Spleen (tissue), 11 donors: Measurements from ENCODE around the gene BID. TPM values are rescaled to one million over a fixed set of nuclear protein-coding genes. Genes with fewer than 3 reads are reported as not detected.

ENCODE experiments used
- DNase-seq: peaks from one replicate; pipeline ENCODE4 v3.0.0-alpha.2; 2020
- H3K27ac ChIP-seq, 8 donors: fragments of 200-600 bp; sonication (generic) in 7 of 8; 1 replicate in 4 of 8; 2 replicates in 4 of 8; pipeline versions ENCODE4 v1.5.0 to v1.8.0; 2016 to 2021; ENCODE audit warnings: inconsistent platforms in 4 of 8, mild to moderate bottlenecking in 4 of 8, moderate library complexity in 1 of 8
- H3K27me3 ChIP-seq, 7 donors: fragments of 200-600 bp; sonication (generic) in 6 of 7; replicated peaks in 1 of 7; 1 replicate in 4 of 7; 2 replicates in 3 of 7; pipeline versions ENCODE4 v1.5.0 to v1.8.0; 2016 to 2021; ENCODE audit warnings: inconsistent platforms in 3 of 7, mild to moderate bottlenecking in 1 of 7
- H3K36me3 ChIP-seq, 6 donors: fragments of 200-600 bp; sonication (generic) in 5 of 6; 1 replicate in 4 of 6; 2 replicates in 2 of 6; pipeline versions ENCODE4 v1.5.0 to v1.8.0; 2016 to 2021; ENCODE audit warnings: inconsistent platforms in 2 of 6
- H3K4me1 ChIP-seq, 6 donors: fragments of 200-600 bp; sonication (generic) in 5 of 6; 1 replicate in 3 of 6; 2 replicates in 3 of 6; pipeline versions ENCODE4 v1.5.0 to v1.8.0; 2016 to 2021; ENCODE audit warnings: inconsistent platforms in 3 of 6
- H3K4me3 ChIP-seq, 8 donors: fragments of 200-600 bp; sonication (generic) in 7 of 8; 1 replicate in 4 of 8; 2 replicates in 4 of 8; pipeline versions ENCODE4 v1.5.0 to v1.8.0; 2016 to 2021; ENCODE audit warnings: inconsistent platforms in 4 of 8, mild to moderate bottlenecking in 4 of 8, moderate library complexity in 2 of 8
- H3K9me3 ChIP-seq, 8 donors: fragments of 200-600 bp; sonication (generic) in 7 of 8; 1 replicate in 4 of 8; 2 replicates in 4 of 8; pipeline versions ENCODE4 v1.5.0 to v1.8.0; 2016 to 2021; ENCODE audit warnings: inconsistent platforms in 4 of 8
- POLR2A ChIP-seq, 3 donors: fragments of 450-650 bp; IDR thresholded peaks; one replicate each; pipeline ENCODE4 v1.5.1; 2017; ENCODE audit warnings: antibody characterized with exemption in 3 of 3, mild to moderate bottlenecking in 1 of 3
- POLR2AphosphoS5 ChIP-seq, 3 donors: sonication (generic); formaldehyde crosslinking; IDR thresholded peaks; one replicate each; pipeline ENCODE4 v1.5.1; 2017; ENCODE audit warnings: antibody characterized with exemption in 3 of 3
- WGBS, 5 donors: extraction: QIAGEN DNeasy Blood & Tissue Kit in 3 of 5; methylation state at CpG; one replicate each; pipeline versions ENCODE4 v1.1.5 to v1.1.7; 2013 to 2018; 5-methylcytosine and 5-hydroxymethylcytosine counted together
- intact Hi-C: fragments of 100-400 bp; cut with DNase I; formaldehyde crosslinking; loops from one replicate; pipeline ENCODE4 v1.15.0; 2023; ENCODE audit warnings: low total_unique reads
- polyA plus RNA-seq, 3 donors: library from polyadenylated mRNA; stranded (reverse); fragments of 200-250 nt; gene quantifications; one replicate each; pipeline ENCODE4 v1.2.1, GENCODE V29; 2013
- total RNA-seq, 7 donors: library from RNA; depleted of rRNA in 3 of 7; stranded (reverse); fragments of >200 nt in 3 of 7; fragmentation: NEBNext Ultra II Directional in 4 of 7; extraction: Animal tissue kit (Norgen Biotek cat#: 25700) in 4 of 7; gene quantifications; one replicate each; pipeline versions ENCODE4 v1.1.0 to v1.2.1, GENCODE V29; 2016 to 2021
- TF ChIP-seq, protein P1 (sequence below), 11 experiments: fragments of 200-600 bp in 7 of 11; fragments of 450-650 bp in 4 of 11; sonication (generic) in 4 of 11; IDR thresholded peaks in 8 of 11; conservative IDR thresholded peaks in 3 of 11; 1 replicate in 7 of 11; 2 replicates in 4 of 11; pipeline versions ENCODE4 v1.4.0 to v1.8.0; 2016 to 2021; ENCODE audit warnings: antibody characterized with exemption in 11 of 11, inconsistent platforms in 4 of 11, mild to moderate bottlenecking in 1 of 11
- donor health status: healthy with polysubstance abuse.
- donor health status: DM: no; HTN: no; CAD: no; lungs with moderate emphysema.
- donor health status: DM: no; HTN: no; CAD: no.
- donor health status: Bipolar disorder and iron deficiency.
- donor health status: healthy.
- donor health status: DM: no; HTN: no; CAD: no.
- donor health status: DM: yes; HTN: yes; CAD: no.

Gene BID
- total and polyA plus RNA-seq, 10 donors = 37.7 to 73.4 (median 49.3) TPM

DNA sequence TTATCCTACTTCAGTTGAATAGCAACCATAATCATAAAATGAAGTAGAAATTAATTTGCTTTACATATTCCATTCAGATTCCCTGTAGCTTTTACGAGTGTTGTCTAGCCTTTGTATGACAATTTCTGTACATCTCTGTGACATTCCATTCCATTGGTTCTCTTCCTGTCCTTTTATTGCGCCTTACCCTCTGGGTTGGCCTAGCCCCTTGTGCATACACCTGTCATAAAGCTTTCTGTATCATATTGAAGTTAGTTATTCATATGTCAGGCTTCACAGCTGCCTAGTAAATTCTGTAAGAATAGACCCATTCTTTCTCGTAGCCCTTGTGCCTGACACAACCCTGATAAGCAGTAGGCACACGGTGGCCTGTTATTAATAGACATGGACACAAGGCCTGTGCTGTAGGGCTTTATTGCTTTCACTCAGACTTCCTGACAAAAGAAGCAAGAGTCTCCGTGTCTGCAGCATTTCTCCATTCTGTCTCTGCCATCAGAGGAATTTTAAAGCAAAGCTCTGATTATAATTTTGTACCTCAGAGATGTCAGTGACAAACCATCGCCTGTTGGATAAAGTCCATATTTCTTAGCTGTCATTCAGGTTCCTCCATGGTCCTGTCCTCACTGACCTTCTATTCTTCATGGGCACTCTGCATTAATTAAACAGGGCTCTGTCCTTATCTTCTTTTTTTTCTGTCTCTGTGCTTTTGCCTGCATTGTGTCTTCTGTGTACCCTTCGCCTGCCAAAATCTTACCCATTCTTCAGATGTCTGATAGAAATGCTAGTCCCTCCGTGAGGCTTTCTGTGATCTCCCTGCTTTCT lies 49.4 kb downstream of the BID start:
- 78 to 84% (median 80%) methylated on average over 8 of the region's 8 CpGs for WGBS, 5 donors
- Histone ChIP-seq H3K4me1 (peaks cover 0 to 20% (median 7%) of the 10 kb centered on the region in 6 donors), H3K27me3 (no peaks in the 10 kb centered on the region), H3K27ac (peak overlapping the region in 1 of 8 donors; percentile 21), H3K36me3 (peaks cover 0 to 54% (median 27%) of the 10 kb centered on the region in 6 donors), H3K9me3 (no peaks in the 10 kb centered on the region), H3K4me3 (no peak overlapping the region)
- no peak for TF ChIP-seq POLR2AphosphoS5 (IDR thresholded peaks at IDR 0.05)
- DNase-seq = no peak
- intact Hi-C loops = no loop called here

DNA sequence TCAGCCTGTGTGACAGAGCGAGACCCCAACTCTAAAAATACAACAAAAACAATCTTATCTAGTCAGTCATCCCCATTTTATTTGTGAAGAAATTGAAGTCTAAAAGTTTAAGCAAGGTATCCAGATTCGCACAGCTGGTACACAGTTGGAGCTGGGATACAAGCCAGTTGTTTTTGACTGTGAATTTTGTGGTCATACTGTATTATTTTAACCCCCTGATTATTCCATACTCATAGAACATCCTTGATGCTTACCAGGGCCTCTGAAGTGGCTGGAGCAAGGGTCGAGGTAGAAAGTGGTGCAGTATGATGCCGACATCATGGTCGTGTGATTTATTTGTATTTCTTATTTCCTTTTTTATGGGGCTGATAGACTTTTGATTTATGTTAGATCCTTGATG lies 50.0 kb downstream of the BID start:
- no peak overlapping the region for H3K27ac ChIP-seq
- no peak overlapping the region for H3K4me3 ChIP-seq
- no peak for DNase-seq
- intact Hi-C loops = no loop called here
- TF ChIP-seq POLR2A (IDR thresholded peaks at IDR 0.05) = no peak
- TF ChIP-seq, protein P1, sequence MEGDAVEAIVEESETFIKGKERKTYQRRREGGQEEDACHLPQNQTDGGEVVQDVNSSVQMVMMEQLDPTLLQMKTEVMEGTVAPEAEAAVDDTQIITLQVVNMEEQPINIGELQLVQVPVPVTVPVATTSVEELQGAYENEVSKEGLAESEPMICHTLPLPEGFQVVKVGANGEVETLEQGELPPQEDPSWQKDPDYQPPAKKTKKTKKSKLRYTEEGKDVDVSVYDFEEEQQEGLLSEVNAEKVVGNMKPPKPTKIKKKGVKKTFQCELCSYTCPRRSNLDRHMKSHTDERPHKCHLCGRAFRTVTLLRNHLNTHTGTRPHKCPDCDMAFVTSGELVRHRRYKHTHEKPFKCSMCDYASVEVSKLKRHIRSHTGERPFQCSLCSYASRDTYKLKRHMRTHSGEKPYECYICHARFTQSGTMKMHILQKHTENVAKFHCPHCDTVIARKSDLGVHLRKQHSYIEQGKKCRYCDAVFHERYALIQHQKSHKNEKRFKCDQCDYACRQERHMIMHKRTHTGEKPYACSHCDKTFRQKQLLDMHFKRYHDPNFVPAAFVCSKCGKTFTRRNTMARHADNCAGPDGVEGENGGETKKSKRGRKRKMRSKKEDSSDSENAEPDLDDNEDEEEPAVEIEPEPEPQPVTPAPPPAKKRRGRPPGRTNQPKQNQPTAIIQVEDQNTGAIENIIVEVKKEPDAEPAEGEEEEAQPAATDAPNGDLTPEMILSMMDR (IDR thresholded peaks at IDR 0.05 in 8 of 11, conservative IDR thresholded peaks at IDR 0.05 in 3 of 11) = no peak
- no peak for TF ChIP-seq POLR2AphosphoS5 (IDR thresholded peaks at IDR 0.05)
- WGBS, 5 donors = 71 to 80% (median 76%) methylated on average over 5 of the region's 5 CpGs
- H3K9me3 ChIP-seq = no peaks in the 10 kb centered on the region
- peaks cover 0 to 20% (median 7%) of the 10 kb centered on the region in 6 donors for H3K4me1 ChIP-seq
- H3K36me3 ChIP-seq = peaks cover 0 to 53% (median 23%) of the 10 kb centered on the region in 6 donors
- H3K27me3 ChIP-seq = no peaks in the 10 kb centered on the region

DNA sequence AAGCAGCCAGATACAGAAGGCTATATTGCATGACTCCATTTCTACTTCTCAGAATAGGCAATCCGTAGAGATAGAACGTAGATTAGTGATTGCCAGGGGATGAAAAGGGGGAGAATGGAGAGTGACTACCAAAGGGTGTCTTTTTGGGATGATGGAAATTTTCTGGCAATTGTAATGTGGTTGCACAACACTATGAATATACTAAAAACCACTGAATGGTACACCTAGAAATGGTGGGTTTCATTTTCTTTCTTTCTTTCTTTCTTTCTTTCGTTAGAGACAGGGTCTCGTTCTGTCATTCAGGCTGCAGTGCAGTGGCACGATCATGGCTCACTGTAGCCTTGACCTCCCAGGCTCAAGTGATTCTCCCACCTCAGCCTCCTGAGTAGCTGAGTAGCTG lies 54.4 kb downstream of the BID start:
- Histone ChIP-seq H3K9me3 (no peaks in the 10 kb centered on the region), H3K4me3 (no peak overlapping the region), H3K27me3 (no peaks in the 10 kb centered on the region), H3K36me3 (peaks cover 0 to 27% (median 0%) of the 10 kb centered on the region in 6 donors), H3K4me1 (no peaks in the 10 kb centered on the region), H3K27ac (no peak overlapping the region)
- 93 to 94% (median 93%) methylated on average over 5 of the region's 5 CpGs for WGBS, 5 donors
- DNase-seq = no peak
- TF ChIP-seq POLR2A (IDR thresholded peaks at IDR 0.05) (no peak), POLR2AphosphoS5 (IDR thresholded peaks at IDR 0.05) (no peak)
- TF ChIP-seq, protein P1 (IDR thresholded peaks at IDR 0.05 in 8 of 11, conservative IDR thresholded peaks at IDR 0.05 in 3 of 11) = no peak
- intact Hi-C loops = no loop called here

DNA sequence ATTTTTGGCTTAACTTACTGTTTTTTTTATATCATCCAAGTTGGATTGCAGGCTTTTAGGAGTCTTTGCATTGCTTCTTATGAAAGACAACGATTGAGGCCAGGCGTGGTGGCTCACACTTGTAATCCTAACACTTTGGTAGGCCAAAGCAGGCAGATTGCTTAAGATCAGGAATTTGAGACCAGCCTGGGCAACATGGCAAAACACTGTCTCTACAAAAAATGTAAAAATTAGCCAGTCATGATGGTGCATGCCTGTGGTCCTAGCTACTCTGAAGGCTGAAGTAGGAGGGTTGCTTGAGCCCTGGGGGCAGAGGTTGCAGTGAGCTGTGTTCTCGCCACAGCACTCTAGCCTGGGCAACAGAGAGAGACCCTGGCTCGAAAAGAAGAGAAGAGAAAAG lies 56.6 kb downstream of the BID start:
- Histone ChIP-seq H3K4me3 (no peak overlapping the region), H3K9me3 (no peaks in the 10 kb centered on the region), H3K4me1 (no peaks in the 10 kb centered on the region), H3K27ac (no peak overlapping the region), H3K36me3 (peaks cover 0 to 14% (median 0%) of the 10 kb centered on the region in 6 donors), H3K27me3 (no peaks in the 10 kb centered on the region)
- intact Hi-C loops = no loop called here
- TF ChIP-seq POLR2A (IDR thresholded peaks at IDR 0.05) (no peak), POLR2AphosphoS5 (IDR thresholded peaks at IDR 0.05) (no peak)
- TF ChIP-seq, protein P1 (IDR thresholded peaks at IDR 0.05 in 8 of 11, conservative IDR thresholded peaks at IDR 0.05 in 3 of 11) = no peak
- no peak for DNase-seq
- WGBS, 5 donors = 94 to 99% (median 96%) methylated on average over 4 of the region's 4 CpGs
